Measurements from ENCODE around the gene KDM8.

DNA sequence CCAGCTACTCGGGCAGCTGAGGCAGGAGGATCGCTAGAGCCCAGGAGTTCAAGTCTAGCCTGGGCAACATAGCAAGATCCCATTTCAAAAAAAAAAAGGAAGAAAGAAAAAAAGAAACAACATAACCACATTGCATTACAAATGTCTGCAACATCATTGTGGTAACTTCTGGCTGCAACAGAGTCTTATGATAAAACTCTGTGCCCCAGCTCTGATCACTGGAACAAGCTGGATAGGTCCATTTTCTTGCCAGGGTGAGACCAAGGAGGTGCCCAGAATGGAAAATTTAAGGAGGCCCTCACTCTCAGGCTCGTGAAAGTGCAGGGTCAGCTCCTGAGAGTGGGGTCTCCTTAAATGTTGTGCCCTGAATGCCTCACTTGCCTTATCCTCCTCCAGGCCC, 37.8 kb upstream of the KDM8 start:
- TF ChIP-seq, protein P1, sequence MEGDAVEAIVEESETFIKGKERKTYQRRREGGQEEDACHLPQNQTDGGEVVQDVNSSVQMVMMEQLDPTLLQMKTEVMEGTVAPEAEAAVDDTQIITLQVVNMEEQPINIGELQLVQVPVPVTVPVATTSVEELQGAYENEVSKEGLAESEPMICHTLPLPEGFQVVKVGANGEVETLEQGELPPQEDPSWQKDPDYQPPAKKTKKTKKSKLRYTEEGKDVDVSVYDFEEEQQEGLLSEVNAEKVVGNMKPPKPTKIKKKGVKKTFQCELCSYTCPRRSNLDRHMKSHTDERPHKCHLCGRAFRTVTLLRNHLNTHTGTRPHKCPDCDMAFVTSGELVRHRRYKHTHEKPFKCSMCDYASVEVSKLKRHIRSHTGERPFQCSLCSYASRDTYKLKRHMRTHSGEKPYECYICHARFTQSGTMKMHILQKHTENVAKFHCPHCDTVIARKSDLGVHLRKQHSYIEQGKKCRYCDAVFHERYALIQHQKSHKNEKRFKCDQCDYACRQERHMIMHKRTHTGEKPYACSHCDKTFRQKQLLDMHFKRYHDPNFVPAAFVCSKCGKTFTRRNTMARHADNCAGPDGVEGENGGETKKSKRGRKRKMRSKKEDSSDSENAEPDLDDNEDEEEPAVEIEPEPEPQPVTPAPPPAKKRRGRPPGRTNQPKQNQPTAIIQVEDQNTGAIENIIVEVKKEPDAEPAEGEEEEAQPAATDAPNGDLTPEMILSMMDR (IDR thresholded peaks at IDR 0.05), result no peak
- TF ChIP-seq EZH2 (IDR thresholded peaks at IDR 0.05; ENCODE audit: borderline replicate concordance, insufficient read depth, low read depth, low read length, poor library complexity, severe bottlenecking), result no peak
